Measurements from ENCODE around the gene CHAD.

Gene CHAD

DNA sequence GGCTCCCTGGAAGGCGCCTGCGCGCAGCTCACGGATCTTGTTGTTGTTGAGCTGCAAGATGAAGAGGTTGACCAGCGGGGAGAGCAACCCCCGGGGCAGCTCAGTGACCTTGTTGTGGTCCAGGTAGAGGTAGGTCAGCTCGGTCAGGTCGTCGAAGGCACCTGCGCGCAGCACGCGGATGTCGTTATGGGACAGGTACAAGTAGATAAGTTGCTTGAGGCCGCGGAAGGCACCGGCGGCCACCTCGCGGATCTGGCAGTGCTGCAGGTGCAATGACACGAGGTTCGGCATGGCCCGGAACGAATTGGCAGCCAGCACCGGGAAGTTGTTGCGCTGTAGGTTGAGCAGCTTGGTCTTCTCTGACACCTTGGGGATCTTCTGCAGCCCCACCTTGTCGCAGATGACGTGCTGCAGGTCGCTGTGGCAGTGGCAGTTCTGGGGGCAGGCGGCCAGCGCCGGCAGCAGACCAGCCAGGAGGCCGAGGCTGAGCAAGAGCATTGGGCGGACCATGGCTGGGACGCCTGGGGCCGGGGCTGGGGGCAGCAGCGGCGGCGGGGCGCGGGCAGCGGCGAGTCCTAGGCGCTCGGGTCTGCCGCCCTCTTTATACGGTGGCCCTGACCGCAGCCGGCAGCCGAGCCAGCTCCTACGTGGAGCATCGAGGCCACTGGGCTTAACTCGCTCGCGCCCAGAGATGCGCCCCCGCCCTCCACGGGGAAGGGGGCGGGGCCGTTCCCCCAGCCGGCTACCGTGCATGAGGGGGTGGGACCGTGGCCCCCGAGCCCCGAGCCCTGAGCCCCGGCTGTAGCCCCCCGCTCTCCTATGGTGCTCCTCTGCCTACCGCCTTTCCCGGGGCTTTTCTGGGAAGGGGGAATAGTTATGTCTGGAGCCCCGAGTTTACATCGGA lies at the start of gene CHAD:
CHAD (minus strand) TSS at position 577 of the 904 bp plus-strand sequence; CDS start at position 510, 67 bp downstream.
- DNase-seq: no peak

- no peak for DNase-seq
These were observed 49.1 kb upstream of the CHAD start for GRCh38 chr17:50517504-50518383.

DNA sequence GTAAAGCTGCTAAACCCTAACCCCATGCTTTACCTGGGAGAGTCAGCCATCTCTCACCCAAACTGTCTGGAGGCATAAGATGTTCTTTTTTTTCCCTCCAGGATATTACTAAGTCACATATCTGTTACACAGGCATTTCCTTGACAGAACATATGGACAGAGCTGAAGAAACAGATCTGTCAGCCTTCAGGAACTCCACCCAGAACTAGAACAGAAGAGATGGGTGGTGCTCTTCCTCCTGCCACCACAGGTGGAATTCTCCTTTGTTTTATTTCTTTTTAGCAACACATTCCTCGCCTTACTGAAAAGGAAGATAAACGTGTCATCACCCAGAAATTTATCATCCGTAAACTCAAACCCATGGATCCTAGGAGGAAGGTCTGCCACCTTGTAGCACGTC lies 48.3 kb upstream of the CHAD start:
- no peak for DNase-seq

DNA sequence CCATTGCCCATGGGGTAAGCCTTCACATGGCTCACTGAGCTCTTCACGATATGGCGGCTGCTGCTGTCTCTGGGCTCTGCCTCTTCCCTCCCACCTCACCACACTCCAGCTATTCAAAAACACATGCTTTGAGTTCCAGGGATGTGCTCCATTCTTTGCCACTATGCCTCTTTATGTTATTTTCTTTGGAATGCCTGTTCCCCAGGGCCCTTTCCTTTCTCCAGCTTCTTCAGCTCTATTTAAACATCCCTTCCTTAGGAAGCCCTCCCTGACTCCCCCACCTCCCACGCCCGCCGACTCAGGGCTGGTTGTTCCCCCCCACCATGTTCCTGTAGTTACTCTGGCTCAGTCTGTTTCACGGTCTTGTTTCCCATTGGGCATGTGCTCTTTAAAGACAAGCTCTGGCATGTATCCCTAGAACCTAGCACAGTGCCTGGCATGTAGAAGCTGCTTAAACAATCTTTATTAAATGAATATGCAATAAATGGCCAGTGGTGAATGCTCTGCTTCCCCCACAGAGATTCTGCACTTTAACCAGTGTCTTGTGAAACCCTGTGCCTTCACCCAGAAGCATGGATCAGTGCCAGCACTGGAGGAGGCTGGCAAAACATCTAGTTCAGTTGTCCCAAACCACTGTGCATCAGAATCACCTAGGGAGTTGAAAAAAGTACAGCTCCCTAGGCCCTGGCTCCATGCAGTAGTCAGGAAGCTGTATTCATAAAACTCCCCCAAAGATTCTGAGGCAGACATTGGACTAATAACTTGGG lies 46.4 kb upstream of the CHAD start:
- no peak for DNase-seq

DNA sequence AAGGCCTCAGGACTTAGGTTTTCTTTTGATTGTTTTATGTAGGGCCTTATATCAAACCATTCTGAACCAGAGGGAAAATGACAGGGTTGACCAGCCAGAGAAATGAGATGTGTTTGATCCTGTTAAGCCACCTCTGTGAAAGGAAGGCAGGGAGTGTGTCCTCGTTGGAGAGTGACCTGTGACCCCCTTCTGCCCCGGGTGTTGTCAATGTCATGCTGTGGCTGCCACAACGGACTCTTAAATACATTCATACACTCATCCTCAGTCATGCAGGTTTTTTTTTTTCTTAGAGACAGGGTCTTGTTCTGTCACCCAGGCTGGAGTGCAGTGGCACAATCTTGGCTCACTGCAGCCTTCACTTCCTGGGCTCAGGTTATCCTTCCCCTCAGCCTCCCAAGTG lies 45.7 kb upstream of the CHAD start:
- DNase-seq: no peak

- DNase-seq: no peak
These were observed 44.8 kb upstream of the CHAD start for GRCh38 chr17:50513495-50513894.

- DNase-seq: no peak
These were observed 42.4 kb upstream of the CHAD start for GRCh38 chr17:50511058-50511457.

DNA sequence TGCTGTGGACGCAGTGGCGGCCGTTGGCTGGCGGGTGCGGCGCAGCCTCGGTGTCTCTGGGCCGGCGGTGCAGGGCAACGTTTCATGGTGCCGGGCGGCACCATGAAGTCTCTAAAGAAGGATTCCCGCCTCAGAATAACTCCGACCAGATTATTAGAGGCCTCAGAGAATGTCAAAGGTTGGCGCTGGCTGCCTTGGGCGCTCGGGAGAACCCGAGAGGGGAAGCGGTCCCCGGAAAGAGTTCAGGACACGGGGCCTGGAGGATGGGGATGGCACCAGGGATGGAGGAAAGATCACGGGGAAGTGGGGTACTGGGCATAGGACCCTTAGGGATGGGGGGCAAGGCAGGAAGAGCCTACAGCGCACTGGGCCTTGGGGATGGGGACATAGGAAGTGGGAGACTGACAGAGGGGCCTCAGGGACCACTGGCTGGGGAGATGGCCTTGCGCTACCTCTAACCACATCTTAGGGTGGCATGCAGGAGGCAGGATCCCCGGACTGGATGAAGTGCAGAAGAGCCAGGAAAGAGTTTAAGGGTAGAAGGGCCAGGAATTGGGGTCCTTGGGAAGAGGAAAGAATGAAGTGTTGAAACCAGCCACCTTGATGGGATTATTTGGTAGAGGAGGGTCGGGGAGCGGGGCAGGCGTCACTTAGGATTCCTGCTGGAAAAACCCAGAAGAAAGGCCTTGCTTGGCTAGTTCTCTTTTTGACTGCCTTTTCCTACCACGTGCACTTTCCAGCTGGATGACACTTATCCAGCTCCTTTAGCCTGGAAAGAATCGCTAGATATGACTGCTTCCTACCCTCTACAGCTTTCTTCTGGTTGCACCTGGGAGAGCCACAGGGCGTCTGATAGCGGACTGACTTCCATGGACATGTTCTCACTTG lies 40.1 kb upstream of the CHAD start:
- DNase-seq: no peak

GRCh38 chr17:50507871-50508572 lies 39.3 kb upstream of the CHAD start, which contains the start of gene MYCBPAP:
Gene MYCBPAP (plus strand): TSS chr17:50508439. CDS start chr17:50508675, 236 bp downstream.
- peak; percentile 75 for DNase-seq

GRCh38 chr17:50506298-50506697 lies 37.6 kb upstream of the CHAD start:
- DNase-seq: no peak

DNA sequence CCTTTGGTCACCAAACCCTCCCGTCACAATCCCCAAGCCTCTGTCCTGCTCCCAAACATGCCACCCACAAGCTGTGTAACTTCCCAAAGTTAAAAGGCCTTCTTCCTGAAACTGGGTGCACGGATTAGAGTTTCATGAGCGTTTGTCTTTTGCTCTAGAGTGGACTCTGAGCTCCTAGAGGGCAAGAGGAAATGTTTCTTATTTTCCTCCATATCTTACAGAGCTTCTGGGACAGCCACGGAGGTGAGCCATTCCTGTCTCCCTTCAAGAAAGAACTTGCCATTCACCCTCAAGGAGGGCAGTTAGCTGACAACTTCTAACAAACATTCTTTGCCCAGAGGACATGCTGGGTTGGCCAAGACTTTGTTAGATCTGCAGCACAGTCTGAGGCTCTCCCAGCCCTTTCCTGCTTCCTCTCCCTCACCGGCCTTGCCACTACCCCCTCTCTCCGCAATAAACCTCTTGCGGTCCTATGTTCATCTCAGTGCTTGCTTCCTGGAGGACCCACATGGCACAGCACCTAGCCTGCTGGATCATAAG lies 37.0 kb upstream of the CHAD start:
- DNase-seq: no peak

DNA sequence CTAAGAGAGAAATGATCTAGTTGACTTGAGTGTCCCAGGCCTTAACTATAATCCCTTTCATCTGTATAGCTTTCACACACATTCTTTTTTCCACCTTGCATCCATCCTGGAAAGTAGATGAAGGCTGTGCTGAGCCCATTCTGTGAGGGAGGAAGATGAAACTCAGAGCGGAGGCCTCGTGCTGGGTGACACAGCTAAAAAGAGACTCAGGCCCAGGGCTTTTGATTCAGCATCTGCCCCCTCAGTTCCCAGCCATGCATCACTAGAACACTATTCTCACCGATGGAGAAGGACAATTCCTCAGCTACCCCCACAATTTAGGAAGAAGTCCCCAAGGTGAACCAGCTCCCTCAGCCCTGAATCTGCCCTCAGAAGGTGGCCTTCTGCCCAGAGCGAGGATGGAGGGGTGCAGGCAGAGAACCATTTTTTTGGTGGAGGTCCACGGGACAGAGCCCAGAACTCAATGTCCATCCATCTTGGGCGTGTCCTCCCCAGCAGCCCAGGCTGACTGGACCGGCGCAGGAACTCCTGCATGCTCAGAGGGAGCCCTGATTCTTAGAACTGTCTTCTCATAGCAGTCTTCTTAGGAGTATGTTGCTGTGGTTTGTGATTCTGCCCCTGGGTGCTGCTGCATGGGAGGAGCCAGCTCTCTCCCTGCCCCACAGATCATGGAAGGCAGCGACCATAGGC lies 33.8 kb upstream of the CHAD start:
- no peak for DNase-seq

- no peak for DNase-seq
These were observed 32.4 kb upstream of the CHAD start for GRCh38 chr17:50501054-50501453.

GRCh38 chr17:50499721-50500120 lies 31.0 kb upstream of the CHAD start:
- DNase-seq: no peak

- no peak for DNase-seq
These were observed 30.6 kb upstream of the CHAD start for GRCh38 chr17:50499270-50499669.

- no peak for DNase-seq
These were observed 29.6 kb upstream of the CHAD start for GRCh38 chr17:50498021-50498874.

GRCh38 chr17:50495918-50496317 lies 27.2 kb upstream of the CHAD start:
- no peak for DNase-seq

DNA sequence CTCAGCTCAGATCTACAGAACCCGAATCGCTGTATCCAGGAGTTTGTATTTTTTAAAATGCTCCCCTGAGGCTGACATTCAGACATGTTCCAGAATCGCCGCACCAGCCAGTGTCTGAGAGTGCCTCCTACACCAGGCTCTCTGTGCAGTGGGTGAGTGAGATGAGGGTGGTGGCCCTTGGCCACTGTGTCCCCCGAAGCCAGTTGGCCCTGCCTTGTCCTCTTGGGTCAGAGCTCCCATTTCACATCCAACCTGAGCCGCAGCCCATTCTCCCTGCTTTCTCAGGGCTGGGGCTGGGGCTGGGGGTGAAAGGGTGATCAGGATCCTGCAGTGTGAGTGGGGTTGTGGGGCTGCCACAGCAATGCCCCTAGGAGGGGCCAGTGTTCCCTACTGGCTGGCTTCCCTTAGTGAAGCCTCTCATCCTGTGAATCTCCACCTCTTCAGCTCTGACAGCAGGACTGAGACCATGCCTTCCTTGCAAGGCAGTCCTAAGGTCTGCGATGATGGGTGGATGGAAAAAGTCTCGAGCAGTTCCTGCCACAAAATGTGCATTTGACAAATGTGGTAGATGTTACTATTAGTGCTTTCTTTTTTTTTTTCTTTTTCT lies 26.6 kb upstream of the CHAD start:
- no peak for DNase-seq

- DNase-seq: no peak
These were observed 25.1 kb upstream of the CHAD start for GRCh38 chr17:50493744-50494143.
